Activated CD8-positive, alpha-beta T cell treated with anti-CD3 and anti-CD28 coated beads for 36 hours (primary cell): Measurements from ENCODE around the gene BMPR1A. TPM values are rescaled to one million over a fixed set of nuclear protein-coding genes. Genes with fewer than 3 reads are reported as not detected.

Experiments used
- ATAC-seq: fragments of 200-7000 bp; cut with Tn5 transposase; one replicate; pipeline ENCODE4 v1.10.0; 2021; ENCODE audit warnings: mild to moderate bottlenecking, moderate library complexity
- CTCF ChIA-PET: fragments of 350-600 bp; sonication (Branson Sonifier 250); formaldehyde crosslinking; loops from one replicate; lab custom pipeline; 2021; ENCODE audit warnings: antibody characterized with exemption; lab: Charles Lee
- POLR2A ChIA-PET: fragments of 350-600 bp; sonication (Branson Sonifier 250); formaldehyde crosslinking; loops from one replicate; lab custom pipeline; 2021; ENCODE audit warnings: antibody characterized with exemption; lab: Charles Lee
- DNase-seq: peaks from one replicate; pipeline ENCODE4 v3.0.0-alpha.2; 2020
- H3K27ac Mint-ChIP-seq: one replicate; pipeline ENCODE4 v1.8.0; 2021; ENCODE audit warnings: mild to moderate bottlenecking, mixed read lengths
- H3K27me3 Mint-ChIP-seq: one replicate; pipeline ENCODE4 v1.8.0; 2021; ENCODE audit warnings: mixed read lengths
- H3K36me3 Mint-ChIP-seq: one replicate; pipeline ENCODE4 v1.8.0; 2021; ENCODE audit warnings: low read depth, mixed read lengths
- H3K4me1 Mint-ChIP-seq: one replicate; pipeline ENCODE4 v1.8.0; 2021; ENCODE audit warnings: low read depth, mixed read lengths
- H3K4me3 Mint-ChIP-seq: one replicate; pipeline ENCODE4 v1.8.0; 2021; ENCODE audit warnings: mild to moderate bottlenecking, moderate library complexity, mixed read lengths
- H3K9me3 Mint-ChIP-seq: one replicate; pipeline ENCODE4 v1.8.0; 2021; ENCODE audit warnings: mixed read lengths
- CTCF ChIP-seq: fragments of 200-600 bp; IDR thresholded peaks from one replicate; pipeline ENCODE4 v1.8.0; 2022; ENCODE audit warnings: antibody characterized with exemption, mild to moderate bottlenecking
- intact Hi-C: fragments of 100-400 bp; cut with micrococcal nuclease; formaldehyde crosslinking; loops from one replicate; pipeline ENCODE4 v1.10.0; 2022
- total RNA-seq, 2 experiments: library from RNA; stranded (reverse); gene quantifications; one replicate each; pipeline ENCODE4 v1.2.3, GENCODE V29; 2021

Gene BMPR1A
- total RNA-seq, 2 experiments from 2014 or later = 6.6 to 6.9 TPM

- no peak for TF ChIP-seq CTCF
- intact Hi-C loops = no loop called here
- DNase-seq (no peak), ATAC-seq (no peak)
- Mint-ChIP-seq H3K36me3 (peaks cover 5% of the 10 kb centered on the region), H3K27me3 (no peaks in the 10 kb centered on the region), H3K9me3 (peaks cover 8% of the 10 kb centered on the region), H3K27ac (no peak overlapping the region), H3K4me3 (no peak overlapping the region), H3K4me1 (peaks cover 2% of the 10 kb centered on the region)
- ChIA-PET POLR2A (no interaction called here), CTCF (no interaction called here)
Measured at GRCh38 chr10:86786368-86786767, 29.9 kb downstream of the BMPR1A start.

DNA sequence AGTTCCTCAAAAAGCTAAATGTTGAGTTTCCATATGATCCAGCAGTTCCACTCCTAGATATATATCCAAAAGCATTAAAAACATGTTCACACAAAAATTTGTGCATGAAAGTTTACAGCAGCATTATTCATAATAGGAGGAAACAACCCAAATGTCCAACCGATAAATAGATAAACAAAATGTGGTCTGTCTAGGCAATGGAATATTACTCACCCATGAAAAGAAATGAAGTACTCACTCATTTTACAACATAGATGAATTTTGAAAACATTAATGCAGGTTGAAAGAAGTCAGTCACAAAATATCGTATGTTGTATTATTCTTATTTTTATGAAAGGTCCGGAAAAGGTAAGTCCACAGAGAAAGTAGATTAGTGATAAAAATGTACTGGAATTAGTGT lies 34.0 kb downstream of the BMPR1A start:
- CTCF ChIA-PET = interaction anchor here (0.8 kb wide), 1 partner anchor 8 kb away, joined by 3 read pairs; no protein-coding TSS in a partner anchor
- no peaks in the 10 kb centered on the region for H3K27me3 Mint-ChIP-seq
- no peaks in the 10 kb centered on the region for H3K4me1 Mint-ChIP-seq
- H3K27ac Mint-ChIP-seq = no peak overlapping the region
- peaks cover 6% of the 10 kb centered on the region for H3K9me3 Mint-ChIP-seq
- no peak overlapping the region for H3K4me3 Mint-ChIP-seq
- intact Hi-C loops = no loop called here
- ATAC-seq = no peak
- no peak for DNase-seq
- TF ChIP-seq CTCF = no peak
- H3K36me3 Mint-ChIP-seq = peaks cover 5% of the 10 kb centered on the region
- POLR2A ChIA-PET = no interaction called here

GRCh38 chr10:86792461-86793167 lies 36.2 kb downstream of the BMPR1A start:
- Mint-ChIP-seq H3K9me3 (peaks cover 4% of the 10 kb centered on the region), H3K4me3 (no peak overlapping the region), H3K27me3 (no peaks in the 10 kb centered on the region), H3K27ac (no peak overlapping the region), H3K36me3 (peaks cover 3% of the 10 kb centered on the region), H3K4me1 (peaks cover 3% of the 10 kb centered on the region)
- TF ChIP-seq CTCF = no peak
- ChIA-PET POLR2A (no interaction called here), CTCF (no interaction called here)
- DNase-seq = no peak
- intact Hi-C loops = no loop called here
- no peak for ATAC-seq

DNA sequence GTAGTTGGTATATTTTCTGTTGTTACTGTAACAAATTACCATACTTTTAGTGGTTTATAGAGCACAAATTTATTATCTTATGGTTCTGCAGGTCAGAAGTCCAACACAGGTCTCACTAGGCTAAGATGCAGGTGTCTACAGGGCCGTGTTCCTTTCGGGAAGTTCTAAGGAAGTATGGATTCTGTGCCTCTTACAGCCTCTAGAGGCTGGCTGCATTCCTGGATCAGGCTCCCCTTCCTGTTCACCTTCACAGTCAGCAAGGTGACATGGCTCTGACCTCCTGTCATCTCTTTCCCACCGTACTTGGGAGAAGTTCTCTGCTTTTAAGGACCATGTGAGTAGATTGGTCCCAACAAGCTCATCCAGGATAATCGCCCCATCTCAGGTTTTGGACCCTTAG lies 37.3 kb downstream of the BMPR1A start:
- H3K27me3 Mint-ChIP-seq = no peaks in the 10 kb centered on the region
- H3K9me3 Mint-ChIP-seq = no peaks in the 10 kb centered on the region
- no peak for TF ChIP-seq CTCF
- intact Hi-C loops = no loop called here
- peaks cover 7% of the 10 kb centered on the region for H3K4me1 Mint-ChIP-seq
- DNase-seq (no peak), ATAC-seq (no peak)
- H3K4me3 Mint-ChIP-seq = no peak overlapping the region
- CTCF ChIA-PET = no interaction called here
- POLR2A ChIA-PET = no interaction called here
- no peak overlapping the region for H3K27ac Mint-ChIP-seq
- no peaks in the 10 kb centered on the region for H3K36me3 Mint-ChIP-seq

- Mint-ChIP-seq H3K36me3 (no peaks in the 10 kb centered on the region), H3K27me3 (no peaks in the 10 kb centered on the region), H3K4me1 (peaks cover 16% of the 10 kb centered on the region), H3K9me3 (no peaks in the 10 kb centered on the region), H3K4me3 (no peak overlapping the region), H3K27ac (no peak overlapping the region)
- DNase-seq (no peak), ATAC-seq (no peak)
- TF ChIP-seq CTCF = no peak
- POLR2A ChIA-PET = no interaction called here
- intact Hi-C loops = no loop called here
- CTCF ChIA-PET = no interaction called here
Measured at GRCh38 chr10:86795353-86795752, 38.9 kb downstream of the BMPR1A start.
